HCT116 (cell line): ENCODE data around the gene CBFB.

Source experiments
- CTCF ChIP-seq, 3 experiments: fragments of 200-600 bp in 1 of 3; sonication (generic) in 1 of 3; IDR thresholded peaks in 2 of 3; conservative IDR thresholded peaks in 1 of 3; 2 replicates each; pipeline ENCODE4 v1.5.1; 2012 to 2017; ENCODE audit warnings: low read depth in 2 of 3, low read length in 2 of 3, antibody characterized with exemption in 1 of 3, borderline replicate concordance in 1 of 3, control low read depth in 1 of 3, mild to moderate bottlenecking in 1 of 3, mixed read lengths in 1 of 3, mixed run types in 1 of 3, moderate library complexity in 1 of 3; ENCODE audit not compliant: insufficient read depth in 1 of 3
- POLR2A ChIP-seq: IDR thresholded peaks from 2 replicates; pipeline ENCODE4 v1.7.0; 2011; ENCODE audit warnings: borderline replicate concordance; ENCODE audit not compliant: insufficient read depth, insufficient read length; ENCODE audit errors: extremely low read depth
- POLR2AphosphoS5 ChIP-seq: IDR thresholded peaks from 2 replicates; pipeline ENCODE4 v1.6.1; 2011; ENCODE audit warnings: mild to moderate bottlenecking, low read depth, low read length, moderate library complexity
- RAD21 ChIP-seq: IDR thresholded peaks from 2 replicates; pipeline ENCODE4 v1.6.1; 2012; ENCODE audit warnings: low read depth, mild to moderate bottlenecking

GRCh38 chr16:67105881-67106280, 76.9 kb downstream of the CBFB start:
- TF ChIP-seq CTCF (IDR thresholded peaks at IDR 0.05 in 2 of 3, conservative IDR thresholded peaks at IDR 0.05 in 1 of 3; ENCODE audit: borderline replicate concordance in 1 of 3, insufficient read depth in 1 of 3, low read depth in 2 of 3, low read length in 2 of 3): no peak
- TF ChIP-seq POLR2A: no peak
- TF ChIP-seq RAD21: no peak
- TF ChIP-seq POLR2AphosphoS5: no peak
